HL-60 (cell line): ENCODE results near the gene ASXL1.

Source experiments
- CTCF ChIP-seq: IDR thresholded peaks from one replicate; pipeline ENCODE4 v1.5.1; 2011; ENCODE audit warnings: low read length, control low read depth, inconsistent platforms; ENCODE audit not compliant: insufficient read depth
- GABPA ChIP-seq: IDR thresholded peaks from 2 replicates; pipeline ENCODE4 v1.6.1; 2012; ENCODE audit warnings: low read depth
- POLR2AphosphoS5 ChIP-seq: IDR thresholded peaks from 2 replicates; pipeline ENCODE4 v1.6.1; 2012; ENCODE audit warnings: low read depth
- REST ChIP-seq: IDR thresholded peaks from 2 replicates; pipeline ENCODE4 v1.6.1; 2012; ENCODE audit warnings: low read depth; ENCODE audit not compliant: insufficient replicate concordance
- SPI1 ChIP-seq: IDR thresholded peaks from 2 replicates; pipeline ENCODE4 v1.6.1; 2012; ENCODE audit warnings: low read depth, mild to moderate bottlenecking, borderline replicate concordance

- TF ChIP-seq CTCF (no peak), POLR2AphosphoS5 (no peak), REST (no peak), SPI1 (no peak), GABPA (no peak)
These were observed 96.3 kb downstream of the ASXL1 start for GRCh38 chr20:32454164-32455145.
